ENCODE measurements around the gene OR2C1.

OR2C1 gene

DNA sequence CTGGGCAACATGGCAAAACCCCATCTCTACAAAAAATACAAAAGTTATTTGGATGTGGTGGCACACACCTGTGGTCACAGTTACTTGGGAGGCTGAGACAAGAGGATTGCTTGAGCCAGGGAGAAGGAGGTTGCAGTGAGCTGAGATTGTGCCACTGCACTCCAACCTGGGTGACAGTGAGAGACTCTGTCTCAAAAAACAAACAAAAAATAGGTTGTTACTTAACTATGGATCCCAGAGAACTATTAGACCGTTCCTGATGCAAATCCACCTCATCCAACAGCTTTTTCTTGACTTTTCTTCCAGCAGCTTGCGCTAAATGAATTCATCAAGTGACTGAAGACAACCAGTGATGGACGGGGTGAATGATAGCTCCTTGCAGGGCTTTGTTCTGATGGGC lies at the start of gene OR2C1:
Gene OR2C1 (plus strand): TSS at position 301 of the 400 bp plus-strand sequence. CDS start 52 bp downstream, at position 353.
- DNase-seq (ENCODE audit: low read depth) = no peak
- TF ChIP-seq CTCF (IDR thresholded peaks at IDR 0.05; ENCODE audit: low read length, missing control alignments) = no peak
- no peak within 1 kb of the TSS for H3K4me3 ChIP-seq (replicated peaks; ENCODE audit: low read depth, low read length)

DNA sequence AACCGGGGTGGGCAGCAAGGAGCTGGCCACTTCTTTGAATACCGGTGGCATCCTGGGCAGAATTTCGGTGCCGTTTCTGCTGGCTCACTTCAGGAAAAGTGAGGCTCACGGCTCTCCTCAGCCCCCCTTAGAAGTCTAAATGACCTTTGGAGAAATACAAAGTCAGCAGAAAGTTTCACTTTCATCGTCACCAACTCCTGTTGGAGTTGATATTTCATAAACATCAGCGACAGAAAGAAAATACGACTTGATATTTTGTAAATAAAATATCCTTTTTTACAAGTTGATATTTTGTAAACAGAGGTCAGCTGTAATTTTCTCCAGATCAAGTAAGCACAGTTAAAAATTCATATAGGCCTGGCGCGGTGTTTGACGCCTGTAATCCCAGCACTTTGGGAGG lies 49.6 kb upstream of the OR2C1 start:
- no peak for TF ChIP-seq CTCF (IDR thresholded peaks at IDR 0.05; ENCODE audit: low read length, missing control alignments)
- DNase-seq (ENCODE audit: low read depth) = no peak
- peak overlapping the region; percentile 79 for H3K4me3 ChIP-seq (replicated peaks; ENCODE audit: low read depth, low read length)

DNA sequence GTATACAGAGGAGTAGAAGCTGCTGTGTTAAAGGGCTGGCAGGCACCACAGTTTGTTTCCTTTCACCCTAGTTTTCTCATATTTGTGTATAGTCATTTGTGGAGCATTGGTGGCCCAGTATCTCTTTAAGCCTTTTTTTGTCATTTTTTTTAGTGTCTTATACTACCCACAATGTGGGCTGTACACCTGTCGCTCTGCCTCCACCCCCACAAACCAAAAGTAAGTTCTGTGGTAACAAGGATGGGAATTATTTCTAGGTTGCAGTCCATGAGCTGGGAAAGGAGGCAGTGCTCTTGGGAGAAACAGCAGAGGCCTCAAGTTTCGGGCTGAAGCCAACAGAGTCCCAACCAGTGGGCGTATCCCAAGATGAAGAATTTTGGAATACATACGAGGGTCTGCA lies 44.2 kb upstream of the OR2C1 start:
- DNase-seq (ENCODE audit: low read depth) = no peak
- no peak overlapping the region for H3K4me3 ChIP-seq (replicated peaks; ENCODE audit: low read depth, low read length)
- TF ChIP-seq CTCF (IDR thresholded peaks at IDR 0.05; ENCODE audit: low read length, missing control alignments) = no peak

DNA sequence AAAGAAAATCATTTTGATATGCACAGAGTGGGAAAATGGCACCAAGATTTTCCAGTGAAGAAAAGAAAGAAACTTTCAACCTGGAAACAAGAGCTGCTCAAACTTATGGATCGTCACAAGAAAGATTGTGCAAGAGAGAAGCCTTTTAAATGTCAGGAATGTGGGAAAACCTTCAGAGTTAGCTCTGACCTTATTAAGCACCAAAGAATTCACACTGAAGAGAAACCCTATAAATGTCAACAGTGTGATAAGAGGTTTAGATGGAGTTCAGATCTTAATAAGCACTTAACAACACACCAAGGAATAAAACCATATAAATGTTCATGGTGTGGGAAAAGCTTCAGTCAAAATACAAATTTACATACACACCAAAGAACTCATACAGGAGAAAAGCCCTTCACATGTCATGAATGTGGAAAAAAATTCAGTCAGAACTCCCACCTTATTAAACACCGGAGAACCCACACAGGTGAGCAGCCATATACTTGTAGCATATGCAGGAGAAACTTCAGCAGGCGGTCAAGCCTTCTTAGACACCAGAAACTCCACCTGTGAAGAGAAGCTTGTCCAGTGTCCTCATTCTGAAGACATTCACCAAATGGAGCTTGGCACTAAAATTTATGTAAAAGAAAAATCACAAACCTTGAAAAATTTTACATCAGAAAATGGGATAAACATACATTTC lies 38.2 kb upstream of the OR2C1 start:
- peak; percentile 35 for DNase-seq (ENCODE audit: low read depth)
- no peak overlapping the region for H3K4me3 ChIP-seq (replicated peaks; ENCODE audit: low read depth, low read length)

DNA sequence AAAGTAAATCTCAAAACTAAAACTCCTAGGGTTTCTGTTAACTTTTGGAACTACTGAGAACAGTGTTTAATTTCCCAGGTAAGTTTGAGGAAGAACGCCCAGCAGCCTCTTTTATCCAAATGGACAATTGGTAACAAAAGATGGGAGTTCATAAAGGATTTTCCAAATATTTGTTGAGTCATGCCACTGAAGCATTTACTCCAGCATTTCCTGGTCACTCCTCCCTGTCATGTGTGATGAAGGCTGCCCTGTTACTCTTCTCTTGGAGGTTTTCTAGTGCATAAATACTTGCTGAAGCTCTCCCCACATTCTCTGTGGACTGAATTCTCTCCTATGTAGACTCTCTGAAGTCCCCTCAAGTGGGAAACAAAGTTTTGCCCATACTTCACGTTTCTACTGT lies 33.9 kb upstream of the OR2C1 start:
- H3K4me3 ChIP-seq (replicated peaks; ENCODE audit: low read depth, low read length) = no peak overlapping the region
- no peak for DNase-seq (ENCODE audit: low read depth)
- TF ChIP-seq CTCF (IDR thresholded peaks at IDR 0.05; ENCODE audit: low read length, missing control alignments) = no peak

More for the DNA sequence above, 38.2 kb upstream of the OR2C1 start:
- no peak for TF ChIP-seq CTCF (IDR thresholded peaks at IDR 0.05; ENCODE audit: low read length, missing control alignments)

DNA sequence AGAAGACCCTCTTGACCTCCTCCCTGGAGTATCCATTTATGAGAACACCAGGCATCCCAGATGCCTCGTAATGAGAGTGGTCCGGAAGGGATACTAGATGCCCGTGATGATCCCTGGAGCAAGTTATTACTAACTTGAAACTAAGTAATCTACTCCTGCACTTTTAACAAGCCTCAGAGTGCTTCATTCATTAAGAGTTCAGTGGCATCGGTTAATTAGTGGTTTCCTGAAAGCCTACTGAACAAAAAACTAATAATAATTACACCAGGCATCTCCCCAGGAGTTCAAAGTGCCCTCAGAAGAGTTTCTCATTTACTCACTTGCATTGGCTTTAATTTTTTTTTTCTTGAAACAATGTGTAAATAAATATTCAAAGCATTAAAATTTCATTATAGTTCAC lies 28.2 kb upstream of the OR2C1 start:
- no peak for DNase-seq (ENCODE audit: low read depth)
- no peak overlapping the region for H3K4me3 ChIP-seq (replicated peaks; ENCODE audit: low read depth, low read length)
- no peak for TF ChIP-seq CTCF (IDR thresholded peaks at IDR 0.05; ENCODE audit: low read length, missing control alignments)

DNA sequence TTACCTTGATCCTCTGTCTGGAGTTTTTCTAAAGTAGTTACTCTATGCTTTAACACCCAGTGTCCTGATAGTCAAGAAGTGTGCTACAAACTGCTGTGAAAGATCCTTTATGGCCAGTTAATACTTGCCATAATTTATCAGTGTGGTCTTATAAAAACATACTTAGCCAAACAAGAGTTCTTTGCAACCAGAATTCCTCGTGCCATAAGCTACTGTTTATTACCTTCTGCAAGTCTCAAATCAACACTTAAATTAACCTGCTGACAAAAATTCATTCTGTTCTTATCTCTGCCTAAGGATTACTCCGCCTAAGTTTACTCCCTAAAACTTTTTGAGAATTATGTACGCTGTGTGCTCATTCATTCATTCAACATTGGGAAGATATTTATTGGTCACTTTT lies 27.6 kb upstream of the OR2C1 start:
- no peak overlapping the region for H3K4me3 ChIP-seq (replicated peaks; ENCODE audit: low read depth, low read length)
- DNase-seq (ENCODE audit: low read depth) = no peak
- TF ChIP-seq CTCF (IDR thresholded peaks at IDR 0.05; ENCODE audit: low read length, missing control alignments) = no peak

Measured in fibroblast of pulmonary artery (primary cell).